Measurements from ENCODE around the gene SSC5D. TPM values are rescaled to one million over a fixed set of nuclear protein-coding genes. Genes with fewer than 3 reads are reported as not detected.

Gene SSC5D
- total RNA-seq, 1 donor: 77.4 TPM

- Histone ChIP-seq H3K27ac (ENCODE audit: low read depth, low read length) (no peak overlapping the region), H3K9me3 (ENCODE audit: low read depth, low read length) (no peaks in the 10 kb centered on the region), H3K4me1 (ENCODE audit: insufficient read depth, low read length) (peaks cover 6% of the 10 kb centered on the region), H3K79me2 (ENCODE audit: insufficient read depth, low read length) (no peaks in the 10 kb centered on the region), H2AFZ (ENCODE audit: low read length) (no peak overlapping the region), H3K4me2 (ENCODE audit: insufficient read depth, low read length) (no peak overlapping the region), H3K4me3 (ENCODE audit: insufficient read depth, low read length) (no peak overlapping the region), H4K20me1 (ENCODE audit: insufficient read depth, low read length) (no peaks in the 10 kb centered on the region), H3K27me3 (ENCODE audit: insufficient read depth, low read length) (no peaks in the 10 kb centered on the region), H3K36me3 (ENCODE audit: insufficient read depth, low read length) (no peaks in the 10 kb centered on the region)
- no peak for DNase-seq (ENCODE audit: insufficient read length, low spot score, missing footprints)
- TF ChIP-seq, protein P1, sequence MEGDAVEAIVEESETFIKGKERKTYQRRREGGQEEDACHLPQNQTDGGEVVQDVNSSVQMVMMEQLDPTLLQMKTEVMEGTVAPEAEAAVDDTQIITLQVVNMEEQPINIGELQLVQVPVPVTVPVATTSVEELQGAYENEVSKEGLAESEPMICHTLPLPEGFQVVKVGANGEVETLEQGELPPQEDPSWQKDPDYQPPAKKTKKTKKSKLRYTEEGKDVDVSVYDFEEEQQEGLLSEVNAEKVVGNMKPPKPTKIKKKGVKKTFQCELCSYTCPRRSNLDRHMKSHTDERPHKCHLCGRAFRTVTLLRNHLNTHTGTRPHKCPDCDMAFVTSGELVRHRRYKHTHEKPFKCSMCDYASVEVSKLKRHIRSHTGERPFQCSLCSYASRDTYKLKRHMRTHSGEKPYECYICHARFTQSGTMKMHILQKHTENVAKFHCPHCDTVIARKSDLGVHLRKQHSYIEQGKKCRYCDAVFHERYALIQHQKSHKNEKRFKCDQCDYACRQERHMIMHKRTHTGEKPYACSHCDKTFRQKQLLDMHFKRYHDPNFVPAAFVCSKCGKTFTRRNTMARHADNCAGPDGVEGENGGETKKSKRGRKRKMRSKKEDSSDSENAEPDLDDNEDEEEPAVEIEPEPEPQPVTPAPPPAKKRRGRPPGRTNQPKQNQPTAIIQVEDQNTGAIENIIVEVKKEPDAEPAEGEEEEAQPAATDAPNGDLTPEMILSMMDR (IDR thresholded peaks at IDR 0.05; ENCODE audit: extremely low read depth, low read depth, low read length): no peak
These were observed 54.1 kb downstream of the SSC5D start for GRCh38 chr19:55542292-55542855.

DNA sequence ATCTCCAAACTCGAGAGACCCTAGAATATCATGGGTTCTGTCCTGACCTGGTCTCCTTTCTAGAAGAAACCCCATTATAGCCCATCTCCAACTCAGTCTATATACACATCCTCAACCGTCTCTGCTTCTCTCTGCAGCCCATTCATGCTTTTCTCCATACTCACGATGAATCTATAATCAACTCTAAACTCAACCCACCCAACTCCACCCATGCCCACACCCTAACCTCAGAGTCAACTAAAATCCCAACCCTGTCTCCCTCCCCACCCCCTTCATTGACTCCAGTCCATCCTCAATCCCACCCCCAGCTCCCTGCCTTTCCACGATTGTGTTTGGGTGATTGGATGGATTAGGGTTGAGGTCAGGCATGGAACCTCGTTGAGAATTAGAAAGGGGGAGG is 55.3 kb downstream of the SSC5D start:
- Histone ChIP-seq H3K4me1 (ENCODE audit: insufficient read depth, low read length) (peaks cover 11% of the 10 kb centered on the region), H4K20me1 (ENCODE audit: insufficient read depth, low read length) (no peaks in the 10 kb centered on the region), H3K27ac (ENCODE audit: low read depth, low read length) (no peak overlapping the region), H3K79me2 (ENCODE audit: insufficient read depth, low read length) (no peaks in the 10 kb centered on the region), H3K4me3 (ENCODE audit: insufficient read depth, low read length) (no peak overlapping the region), H3K36me3 (ENCODE audit: insufficient read depth, low read length) (no peaks in the 10 kb centered on the region), H3K9me3 (ENCODE audit: low read depth, low read length) (no peaks in the 10 kb centered on the region), H2AFZ (ENCODE audit: low read length) (no peak overlapping the region), H3K4me2 (ENCODE audit: insufficient read depth, low read length) (no peak overlapping the region), H3K27me3 (ENCODE audit: insufficient read depth, low read length) (no peaks in the 10 kb centered on the region)
- TF ChIP-seq, protein P1 (IDR thresholded peaks at IDR 0.05; ENCODE audit: extremely low read depth, low read depth, low read length): no peak
- peak; percentile 29 for DNase-seq (ENCODE audit: insufficient read length, low spot score, missing footprints)

DNA sequence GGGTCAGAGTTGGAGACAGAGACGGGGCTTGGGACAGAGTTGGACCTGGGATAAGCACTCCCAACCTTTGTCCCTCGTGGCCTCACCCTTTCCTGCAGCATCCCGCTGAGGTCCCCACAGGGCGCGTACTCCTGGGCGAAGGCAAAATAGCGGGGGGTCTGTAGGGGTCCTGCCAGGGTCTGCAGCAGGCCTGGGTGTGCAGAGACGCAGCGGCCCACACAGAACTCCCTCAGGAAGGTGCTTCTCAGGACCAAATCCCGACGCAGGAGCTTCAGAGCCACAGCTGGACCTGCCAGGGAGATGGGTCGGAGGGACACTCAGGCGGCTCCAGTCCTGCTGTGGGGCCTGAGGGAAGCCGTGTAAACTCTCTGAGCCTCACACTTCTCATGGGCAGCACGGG is 55.8 kb downstream of the SSC5D start:
- H4K20me1 ChIP-seq (ENCODE audit: insufficient read depth, low read length): no peaks in the 10 kb centered on the region
- H3K27ac ChIP-seq (ENCODE audit: low read depth, low read length): no peak overlapping the region
- DNase-seq (ENCODE audit: insufficient read length, low spot score, missing footprints): peak; percentile 37
- H3K27me3 ChIP-seq (ENCODE audit: insufficient read depth, low read length): no peaks in the 10 kb centered on the region
- no peak overlapping the region for H3K4me2 ChIP-seq (ENCODE audit: insufficient read depth, low read length)
- no peak overlapping the region for H3K4me3 ChIP-seq (ENCODE audit: insufficient read depth, low read length)
- no peaks in the 10 kb centered on the region for H3K79me2 ChIP-seq (ENCODE audit: insufficient read depth, low read length)
- TF ChIP-seq, protein P1 (IDR thresholded peaks at IDR 0.05; ENCODE audit: extremely low read depth, low read depth, low read length): no peak
- no peak overlapping the region for H2AFZ ChIP-seq (ENCODE audit: low read length)
- peaks cover 13% of the 10 kb centered on the region for H3K4me1 ChIP-seq (ENCODE audit: insufficient read depth, low read length)
- no peaks in the 10 kb centered on the region for H3K36me3 ChIP-seq (ENCODE audit: insufficient read depth, low read length)
- H3K9me3 ChIP-seq (ENCODE audit: low read depth, low read length): no peaks in the 10 kb centered on the region

- H3K4me2 ChIP-seq (ENCODE audit: insufficient read depth, low read length): no peak overlapping the region
- peaks cover 20% of the 10 kb centered on the region for H3K4me1 ChIP-seq (ENCODE audit: insufficient read depth, low read length)
- no peaks in the 10 kb centered on the region for H3K36me3 ChIP-seq (ENCODE audit: insufficient read depth, low read length)
- H3K9me3 ChIP-seq (ENCODE audit: low read depth, low read length): no peaks in the 10 kb centered on the region
- H3K27me3 ChIP-seq (ENCODE audit: insufficient read depth, low read length): no peaks in the 10 kb centered on the region
- TF ChIP-seq, protein P1 (IDR thresholded peaks at IDR 0.05; ENCODE audit: extremely low read depth, low read depth, low read length): no peak
- no peak overlapping the region for H3K4me3 ChIP-seq (ENCODE audit: insufficient read depth, low read length)
- H3K27ac ChIP-seq (ENCODE audit: low read depth, low read length): no peak overlapping the region
- H3K79me2 ChIP-seq (ENCODE audit: insufficient read depth, low read length): no peaks in the 10 kb centered on the region
- no peaks in the 10 kb centered on the region for H4K20me1 ChIP-seq (ENCODE audit: insufficient read depth, low read length)
- peak; percentile 70 for DNase-seq (ENCODE audit: insufficient read length, low spot score, missing footprints)
- no peak overlapping the region for H2AFZ ChIP-seq (ENCODE audit: low read length)
These were observed 56.7 kb downstream of the SSC5D start for GRCh38 chr19:55544776-55545439.

Data from osteoblast (primary cell).